Small intestine (tissue), 7 donors: ENCODE measurements around the gene ZFAND5. TPM values are rescaled to one million over a fixed set of nuclear protein-coding genes. Genes with fewer than 3 reads are reported as not detected.

ENCODE experiments used
- DNase-seq, 2 donors: peaks; one replicate each; pipeline versions ENCODE4 v3.0.0 to v3.0.0-alpha.2; 2013
- FAIRE-seq: peaks from 2 replicates; lab custom pipeline; 2012; peaks lifted over from hg19 to GRCh38; lab: Jason Lieb, UNC
- H3K27ac ChIP-seq, 3 donors: one replicate each; pipeline ENCODE4 v1.5.1; 2013; ENCODE audit warnings: low read length in 2 of 3, mild to moderate bottlenecking in 2 of 3, control low read depth in 1 of 3, inconsistent platforms in 1 of 3, low read depth in 1 of 3, moderate library complexity in 1 of 3
- H3K27me3 ChIP-seq, 3 donors: one replicate each; pipeline ENCODE4 v1.6.1; 2013; ENCODE audit warnings: low read length in 3 of 3, inconsistent platforms in 1 of 3; ENCODE audit not compliant: control insufficient read depth in 3 of 3, insufficient read depth in 3 of 3
- H3K36me3 ChIP-seq, 3 donors: one replicate each; pipeline ENCODE4 v1.6.1; 2013; ENCODE audit warnings: low read length in 3 of 3, inconsistent platforms in 1 of 3, low read depth in 1 of 3, mild to moderate bottlenecking in 1 of 3, moderate library complexity in 1 of 3; ENCODE audit not compliant: control insufficient read depth in 3 of 3, insufficient read depth in 2 of 3
- H3K4me1 ChIP-seq, 3 donors: one replicate each; pipeline ENCODE4 v1.6.1; 2013; ENCODE audit warnings: low read length in 2 of 3, inconsistent platforms in 1 of 3, low read depth in 1 of 3, mild to moderate bottlenecking in 1 of 3, moderate library complexity in 1 of 3; ENCODE audit not compliant: control insufficient read depth in 3 of 3, insufficient read depth in 2 of 3
- H3K4me3 ChIP-seq, 3 donors: one replicate each; pipeline ENCODE4 v1.5.1; 2013; ENCODE audit warnings: low read length in 3 of 3, control low read depth in 1 of 3, inconsistent platforms in 1 of 3, low read depth in 1 of 3, mild to moderate bottlenecking in 1 of 3, moderate library complexity in 1 of 3
- H3K9me3 ChIP-seq, 2 donors: one replicate each; pipeline ENCODE4 v1.6.1; 2013; ENCODE audit warnings: low read depth in 1 of 2, low read length in 1 of 2; ENCODE audit not compliant: control insufficient read depth in 2 of 2, insufficient read depth in 1 of 2
- WGBS, 3 donors: extraction: QIAGEN DNeasy Blood & Tissue Kit; methylation state at CpG; one replicate each; pipeline ENCODE4 v1.1.7; 2013; 5-methylcytosine and 5-hydroxymethylcytosine counted together
- polyA plus RNA-seq, 4 donors: library from polyadenylated mRNA; stranded (reverse) in 3 of 4; unstranded in 1 of 4; fragments of 200-250 nt in 3 of 4; fragments of 120-200 nt in 1 of 4; gene quantifications; one replicate each; pipeline versions ENCODE4 v1.2.1 to v1.2.3, GENCODE V29; 2013
- donor health status: healthy with polysubstance abuse.
- donor health status: control.
- donor health status: control.
- donor health status: Bipolar disorder and iron deficiency.
- donor health status: healthy.

The ZFAND5 gene
- polyA plus RNA-seq, 4 donors = 38.9 to 137 (median 62.1) TPM

DNA sequence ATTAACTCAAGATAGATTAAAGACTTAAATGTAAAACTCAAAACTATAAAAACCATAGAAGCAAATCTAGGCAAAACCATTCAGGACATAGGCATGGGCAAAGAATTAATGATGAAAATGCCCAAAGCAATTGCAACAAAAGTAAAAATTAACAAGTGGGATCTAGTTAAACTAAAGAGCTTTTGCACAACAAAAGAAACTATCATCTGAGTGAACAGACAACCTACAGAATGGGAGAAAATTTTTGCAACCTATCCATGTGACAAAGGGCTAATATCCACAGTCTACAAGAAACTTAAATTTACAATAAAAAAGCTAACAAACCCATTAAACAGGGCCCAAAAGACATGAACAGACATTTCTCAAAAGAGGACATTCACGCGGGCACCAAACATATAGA, 34.4 kb upstream of the ZFAND5 start:
- Histone ChIP-seq H3K4me3 (no peak overlapping the region), H3K27me3 (no peaks in the 10 kb centered on the region), H3K27ac (no peak overlapping the region), H3K4me1 (peaks cover 0 to 10% (median 3%) of the 10 kb centered on the region in 3 donors), H3K36me3 (no peaks in the 10 kb centered on the region), H3K9me3 (no peaks in the 10 kb centered on the region)
- 96 to 100% (median 96%) methylated on average over 2 of the region's 2 CpGs for WGBS, 3 donors
- DNase-seq = no peak
- no peak for FAIRE-seq

- peaks cover 0 to 10% (median 3%) of the 10 kb centered on the region in 3 donors for H3K4me1 ChIP-seq
- H3K27ac ChIP-seq = peak overlapping the region in 2 of 3 donors; percentile 26 to 35
- 9 to 34% (median 19%) methylated on average over 7 of the region's 7 CpGs for WGBS, 3 donors
- no peak overlapping the region for H3K4me3 ChIP-seq
- no peaks in the 10 kb centered on the region for H3K27me3 ChIP-seq
- H3K9me3 ChIP-seq = no peaks in the 10 kb centered on the region
- H3K36me3 ChIP-seq = no peaks in the 10 kb centered on the region
- FAIRE-seq (no peak), DNase-seq (peak; percentile 59 to 68)
These were observed 31.5 kb upstream of the ZFAND5 start for GRCh38 chr9:72396247-72397091.

DNA sequence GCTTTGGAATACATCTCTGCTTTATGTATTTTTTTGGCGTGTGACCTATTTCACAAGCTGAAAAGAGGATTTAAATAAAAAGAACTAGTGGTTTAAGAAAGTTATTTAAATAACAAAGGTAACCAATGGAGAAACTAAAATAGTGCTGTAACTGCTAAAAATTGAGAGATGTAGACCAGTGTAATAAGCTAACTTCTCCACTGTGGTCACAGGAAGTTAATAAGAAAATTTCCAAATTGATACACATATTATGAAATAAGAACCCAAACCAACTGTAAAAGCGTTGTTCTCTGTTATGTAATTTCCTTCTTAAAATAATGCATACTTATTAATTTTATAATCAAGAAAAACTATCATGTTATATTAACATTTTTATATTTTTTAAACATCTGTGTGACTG, 29.1 kb upstream of the ZFAND5 start:
- H3K9me3 ChIP-seq = peaks cover 0 to 2% of the 10 kb centered on the region in 2 donors
- no peak overlapping the region for H3K27ac ChIP-seq
- H3K4me1 ChIP-seq = peaks cover 0 to 10% (median 3%) of the 10 kb centered on the region in 3 donors
- DNase-seq (no peak), FAIRE-seq (peak; percentile 79)
- no peak overlapping the region for H3K4me3 ChIP-seq
- 73 to 84% (median 73%) methylated on average over 2 of the region's 2 CpGs for WGBS, 3 donors
- H3K27me3 ChIP-seq = no peaks in the 10 kb centered on the region
- no peaks in the 10 kb centered on the region for H3K36me3 ChIP-seq

GRCh38 chr9:72390907-72391306, 25.9 kb upstream of the ZFAND5 start:
- peaks cover 0 to 2% of the 10 kb centered on the region in 2 donors for H3K9me3 ChIP-seq
- no peak overlapping the region for H3K27ac ChIP-seq
- no peaks in the 10 kb centered on the region for H3K36me3 ChIP-seq
- DNase-seq (no peak), FAIRE-seq (no peak)
- no peak overlapping the region for H3K4me3 ChIP-seq
- 83 to 92% (median 92%) methylated on average over 2 of the region's 2 CpGs for WGBS, 3 donors
- H3K27me3 ChIP-seq = no peaks in the 10 kb centered on the region
- H3K4me1 ChIP-seq = no peaks in the 10 kb centered on the region

DNA sequence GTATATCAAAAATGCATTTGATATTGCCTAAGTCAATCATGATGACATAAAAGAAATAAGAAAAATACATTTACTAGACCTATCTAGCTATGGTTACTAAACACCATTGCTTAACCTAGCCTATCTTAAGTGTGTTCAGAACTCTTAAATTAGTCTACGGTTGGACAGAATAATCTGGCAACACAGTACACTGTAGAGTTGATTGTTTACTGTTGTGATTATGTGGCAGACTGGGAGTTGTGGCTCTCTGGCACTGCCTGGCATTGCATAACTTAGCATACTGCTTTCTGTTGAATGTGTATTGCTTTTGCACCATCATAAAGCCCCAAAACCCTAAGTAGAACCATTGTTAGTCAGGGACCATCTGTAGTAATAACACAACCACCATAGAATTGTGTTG, 21.2 kb upstream of the ZFAND5 start:
- Histone ChIP-seq H3K36me3 (no peaks in the 10 kb centered on the region), H3K27me3 (no peaks in the 10 kb centered on the region), H3K27ac (no peak overlapping the region), H3K4me3 (no peak overlapping the region), H3K9me3 (peaks cover 0 to 2% of the 10 kb centered on the region in 2 donors), H3K4me1 (no peaks in the 10 kb centered on the region)
- FAIRE-seq = no peak
- WGBS, 3 donors = 84 to 97% (median 94%) methylated on average over 1 of the region's 1 CpG
- no peak for DNase-seq

- Histone ChIP-seq H3K27me3 (no peaks in the 10 kb centered on the region), H3K9me3 (no peaks in the 10 kb centered on the region), H3K4me3 (no peak overlapping the region), H3K4me1 (no peaks in the 10 kb centered on the region), H3K27ac (no peak overlapping the region), H3K36me3 (no peaks in the 10 kb centered on the region)
- no peak for DNase-seq
- 59 to 72% (median 59%) methylated on average over 5 of the region's 5 CpGs for WGBS, 3 donors
- FAIRE-seq = no peak
These were observed 19.9 kb upstream of the ZFAND5 start for GRCh38 chr9:72384710-72385485.

DNA sequence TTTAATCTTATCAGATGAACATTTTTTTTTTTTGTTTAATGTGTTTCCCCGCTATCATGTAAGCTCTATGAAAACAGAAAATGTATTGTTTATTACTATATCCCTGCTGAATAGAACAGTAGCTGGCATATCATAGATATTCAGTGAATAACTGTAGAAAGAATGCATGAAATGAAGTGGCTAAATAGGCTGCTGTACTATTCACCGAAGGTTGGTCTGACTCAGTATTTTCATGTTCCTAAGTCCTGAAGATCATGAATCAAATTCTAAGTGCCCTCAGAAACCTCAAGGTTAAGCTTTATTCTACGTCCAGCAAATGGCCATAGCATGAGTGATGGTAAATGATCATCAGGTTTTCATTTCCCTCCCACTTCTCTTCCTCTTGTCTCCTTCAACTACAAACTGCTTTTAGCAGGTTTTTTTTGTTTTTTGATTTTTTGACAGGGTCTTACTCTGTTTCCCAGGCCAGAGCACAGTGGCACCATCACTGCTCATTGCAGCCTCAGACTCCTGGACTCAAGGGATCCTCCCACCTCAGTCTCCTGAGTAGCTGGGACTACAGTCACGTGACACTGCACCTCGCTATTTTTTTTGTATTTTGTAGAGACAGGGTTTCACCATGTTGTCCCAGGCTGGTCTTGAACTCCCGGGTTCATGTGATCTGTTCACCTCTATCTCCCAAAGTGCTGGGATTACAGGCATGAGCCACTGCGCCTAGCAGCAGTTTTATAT, 19.1 kb upstream of the ZFAND5 start:
- Histone ChIP-seq H3K9me3 (no peaks in the 10 kb centered on the region), H3K36me3 (no peaks in the 10 kb centered on the region), H3K27me3 (no peaks in the 10 kb centered on the region), H3K4me1 (no peaks in the 10 kb centered on the region), H3K27ac (no peak overlapping the region), H3K4me3 (no peak overlapping the region)
- WGBS, 3 donors = 66 to 81% (median 79%) methylated on average over 7 of the region's 7 CpGs
- no peak for FAIRE-seq
- DNase-seq = no peak

- DNase-seq = no peak
- Histone ChIP-seq H3K36me3 (no peaks in the 10 kb centered on the region), H3K27me3 (no peaks in the 10 kb centered on the region), H3K4me3 (no peak overlapping the region), H3K9me3 (no peaks in the 10 kb centered on the region), H3K4me1 (no peaks in the 10 kb centered on the region), H3K27ac (no peak overlapping the region)
- no peak for FAIRE-seq
- 77 to 84% (median 84%) methylated on average over 4 of the region's 4 CpGs for WGBS, 3 donors
These were observed 17.4 kb upstream of the ZFAND5 start for GRCh38 chr9:72382405-72382804.
